Neural progenitor cell (in vitro differentiated cells): ENCODE results near the gene SPHKAP.

ENCODE experiments used
- CTCF ChIP-seq: fragments of 200-600 bp; sonication (generic); IDR thresholded peaks from 2 replicates; pipeline ENCODE4 v1.5.1; 2017; ENCODE audit warnings: antibody characterized with exemption, mild to moderate bottlenecking
- EZH2phosphoT487 ChIP-seq: fragments of 200-600 bp; sonication (generic); IDR thresholded peaks from 2 replicates; pipeline ENCODE4 v1.6.1; 2017; ENCODE audit warnings: antibody characterized with exemption

DNA sequence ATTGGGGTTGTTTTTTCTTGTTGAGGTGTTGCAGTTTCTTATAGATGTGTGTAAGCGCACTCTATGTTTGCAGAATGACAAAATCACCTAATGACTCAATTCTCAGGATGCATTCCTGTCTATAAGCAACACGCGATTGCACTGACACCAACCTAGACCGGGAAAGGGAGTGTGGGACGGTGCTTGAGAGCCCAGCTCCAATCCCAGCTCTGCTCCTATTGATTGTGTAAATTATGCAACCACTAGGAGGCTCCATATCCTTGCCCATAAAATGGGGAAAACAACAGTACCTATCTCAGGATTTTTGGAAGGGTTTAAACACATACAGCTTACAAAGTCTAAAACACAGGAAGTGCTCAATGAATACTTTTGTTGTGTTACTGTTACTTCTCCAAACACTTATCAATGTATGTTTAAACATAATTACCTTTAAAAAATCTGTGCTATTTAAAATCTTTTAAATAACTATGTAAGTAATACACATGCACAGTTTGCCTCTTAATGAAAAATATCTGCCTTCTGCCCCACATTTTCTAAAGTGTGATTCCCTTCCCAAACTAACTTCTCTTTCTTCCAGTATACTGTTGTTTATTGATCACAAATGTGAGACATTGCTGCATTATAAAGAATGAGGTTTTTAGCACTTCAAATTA is 132.5 kb downstream of the SPHKAP start:
- peak; percentile 77 for TF ChIP-seq CTCF
- no peak for TF ChIP-seq EZH2phosphoT487
